ENCODE data around the gene BMPR1A.

Gene BMPR1A

GRCh38 chr10:86802473-86803108, 46.2 kb downstream of the BMPR1A start:
- no peak for DNase-seq (ENCODE audit: low spot score)

GRCh38 chr10:86803156-86803555, 46.7 kb downstream of the BMPR1A start:
- DNase-seq (ENCODE audit: low spot score), result no peak

GRCh38 chr10:86804805-86805204, 48.4 kb downstream of the BMPR1A start:
- no peak for DNase-seq (ENCODE audit: low spot score)

GRCh38 chr10:86813101-86813500, 56.7 kb downstream of the BMPR1A start:
- DNase-seq (ENCODE audit: low spot score), result no peak

DNA sequence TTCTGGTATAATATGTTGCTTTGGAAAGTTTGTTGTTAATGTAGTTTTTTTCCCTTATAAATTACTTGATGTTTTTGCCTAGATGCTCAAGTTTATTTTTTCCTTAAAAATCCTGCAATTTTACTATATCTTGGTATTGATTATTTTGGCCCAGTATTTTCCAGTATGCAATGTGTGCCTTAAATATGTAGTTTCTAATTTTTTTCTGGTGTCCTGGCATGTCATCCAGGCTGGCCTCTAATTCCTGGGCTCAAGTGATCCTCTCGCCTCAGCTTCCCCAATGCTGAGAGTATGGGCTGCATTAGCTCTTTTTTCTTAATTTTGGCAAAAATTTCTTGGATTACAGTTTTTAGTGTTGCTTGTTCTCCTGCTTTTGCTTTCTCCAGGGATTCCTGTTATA, 57.6 kb downstream of the BMPR1A start:
- no peak for DNase-seq (ENCODE audit: low spot score)

GRCh38 chr10:86815035-86815617, 58.7 kb downstream of the BMPR1A start:
- no peak for DNase-seq (ENCODE audit: low spot score)

GRCh38 chr10:86815640-86816039, 59.2 kb downstream of the BMPR1A start:
- DNase-seq (ENCODE audit: low spot score), result no peak

DNA sequence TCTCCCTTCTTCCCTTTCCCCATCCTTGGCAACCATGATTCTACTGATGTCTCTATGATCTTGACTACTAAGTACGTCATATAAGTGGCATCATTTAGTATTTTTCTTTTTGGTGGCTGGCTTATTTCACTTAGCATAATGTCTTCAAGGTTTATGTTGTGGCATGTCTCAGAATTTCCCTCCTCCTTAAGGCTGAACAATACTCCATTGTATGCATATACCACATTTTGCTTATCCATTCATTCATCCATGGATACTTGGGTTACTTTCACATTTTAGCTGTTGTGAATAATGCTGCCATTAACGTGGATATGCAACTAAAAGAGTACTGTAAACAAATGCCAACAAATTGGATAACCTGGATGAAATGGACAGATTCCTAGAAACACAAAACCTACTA, 60.8 kb downstream of the BMPR1A start:
- DNase-seq (ENCODE audit: low spot score), result no peak

DNA sequence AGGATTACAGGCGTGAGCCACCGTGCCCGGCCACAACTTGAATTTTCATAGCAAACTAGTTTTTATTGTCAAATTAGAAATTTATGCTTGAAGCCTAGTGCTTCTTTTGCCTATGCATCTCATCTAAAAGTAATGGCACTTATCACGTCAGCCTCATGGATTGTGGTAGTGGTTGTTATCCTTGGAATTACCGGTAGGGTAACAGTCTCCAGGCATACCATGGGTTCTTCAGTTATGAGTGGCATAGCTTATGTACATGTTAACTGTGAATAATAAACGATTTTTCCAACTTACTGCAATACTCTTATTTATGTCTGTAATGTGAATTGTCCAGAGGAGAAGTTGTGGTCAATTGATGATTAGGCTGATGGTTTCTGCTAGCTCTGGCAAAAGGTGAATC, 63.1 kb downstream of the BMPR1A start:
- no peak for DNase-seq (ENCODE audit: low spot score)

DNA sequence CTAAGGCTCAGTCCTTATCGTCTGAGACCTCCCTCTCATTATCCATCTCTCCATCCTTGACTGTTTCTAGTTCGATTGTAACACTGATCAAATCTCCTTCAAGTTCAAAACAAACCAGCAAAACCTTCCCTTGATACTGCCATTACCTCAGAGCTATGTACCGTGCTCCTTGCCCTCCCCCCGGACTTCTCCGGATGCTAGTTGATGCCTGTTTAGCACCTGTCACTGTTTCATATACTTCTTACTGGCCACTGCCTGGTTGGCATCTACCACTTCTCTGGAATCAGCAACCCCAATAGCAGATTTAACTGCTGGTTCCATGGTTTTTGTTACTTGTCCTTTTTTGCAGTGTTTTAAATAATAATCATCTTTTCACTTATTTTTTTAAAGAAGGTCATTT, 64.1 kb downstream of the BMPR1A start:
- DNase-seq (ENCODE audit: low spot score), result no peak

GRCh38 chr10:86821388-86821999, 65.1 kb downstream of the BMPR1A start:
- no peak for DNase-seq (ENCODE audit: low spot score)

GRCh38 chr10:86823565-86823964, 67.1 kb downstream of the BMPR1A start:
- no peak for DNase-seq (ENCODE audit: low spot score)

DNA sequence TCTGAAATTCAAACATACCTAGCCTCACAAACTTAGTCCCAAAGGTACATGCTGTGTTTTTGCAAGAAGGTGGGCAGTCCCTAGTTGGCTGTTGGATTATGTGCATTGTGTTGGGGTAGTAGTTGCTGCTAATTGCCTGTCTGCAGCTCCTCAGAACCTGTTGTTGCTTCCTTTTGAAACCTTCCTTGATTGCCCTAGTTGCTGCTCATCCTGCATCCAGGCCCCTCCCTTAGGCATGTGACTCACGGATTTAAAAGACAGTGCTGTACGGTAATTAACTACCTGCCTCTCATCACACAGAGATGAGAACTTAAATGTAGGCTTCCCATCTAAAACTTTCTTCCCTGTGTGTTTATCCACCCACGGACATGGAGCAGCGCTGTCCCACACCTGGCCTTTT, 67.7 kb downstream of the BMPR1A start:
- no peak for DNase-seq (ENCODE audit: low spot score)

GRCh38 chr10:86825366-86825765, 68.9 kb downstream of the BMPR1A start:
- no peak for DNase-seq (ENCODE audit: low spot score)

- no peak for DNase-seq (ENCODE audit: low spot score)
These were observed 71.2 kb downstream of the BMPR1A start for GRCh38 chr10:86827639-86828038.

- no peak for DNase-seq (ENCODE audit: low spot score)
These were observed 71.7 kb downstream of the BMPR1A start for GRCh38 chr10:86828145-86828544.

DNA sequence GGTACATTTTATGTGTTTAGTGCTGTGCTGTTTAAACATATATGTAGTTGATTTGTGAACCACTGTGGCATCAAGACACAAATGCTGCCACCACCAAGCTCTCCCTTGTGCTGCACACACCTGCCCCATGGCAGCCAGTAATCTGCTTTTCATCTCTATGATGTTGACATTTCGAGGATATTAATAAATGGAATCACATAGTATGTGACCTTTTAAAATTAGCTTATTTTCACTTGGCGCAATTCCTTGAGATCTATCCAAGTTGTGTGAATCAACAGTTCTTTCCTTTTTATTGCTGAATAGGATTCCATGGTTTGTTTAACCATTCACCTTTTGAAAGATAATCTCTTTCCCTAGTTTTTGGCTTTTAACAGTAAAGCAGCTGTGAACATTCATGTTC, 73.1 kb downstream of the BMPR1A start:
- DNase-seq (ENCODE audit: low spot score), result no peak

GRCh38 chr10:86830043-86830591, 73.7 kb downstream of the BMPR1A start:
- no peak for DNase-seq (ENCODE audit: low spot score)

DNA sequence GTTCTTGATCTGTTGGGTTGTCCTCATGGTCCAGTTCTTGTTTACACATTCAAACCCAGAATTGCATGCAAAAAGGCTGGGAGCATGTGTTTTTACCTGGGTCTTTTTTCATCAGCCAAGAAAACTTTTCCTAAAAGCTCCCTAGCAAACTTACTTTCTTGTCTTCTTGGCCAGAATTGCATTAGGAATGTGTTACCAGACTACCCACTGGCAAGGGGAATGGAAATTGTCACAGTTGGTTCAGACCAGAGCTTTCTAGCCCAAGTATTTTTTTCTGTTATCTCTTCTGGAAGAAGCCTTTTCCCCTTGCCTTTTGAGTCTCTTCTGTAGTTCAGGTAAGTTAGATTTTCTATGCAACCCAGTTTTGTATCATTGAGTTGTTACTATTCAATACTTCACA, 77.5 kb downstream of the BMPR1A start:
- no peak for DNase-seq (ENCODE audit: low spot score)

- no peak for DNase-seq (ENCODE audit: low spot score)
These were observed 79.6 kb downstream of the BMPR1A start for GRCh38 chr10:86836044-86836443.

- DNase-seq (ENCODE audit: low spot score), result no peak
These were observed 81.2 kb downstream of the BMPR1A start for GRCh38 chr10:86837663-86838062.

DNA sequence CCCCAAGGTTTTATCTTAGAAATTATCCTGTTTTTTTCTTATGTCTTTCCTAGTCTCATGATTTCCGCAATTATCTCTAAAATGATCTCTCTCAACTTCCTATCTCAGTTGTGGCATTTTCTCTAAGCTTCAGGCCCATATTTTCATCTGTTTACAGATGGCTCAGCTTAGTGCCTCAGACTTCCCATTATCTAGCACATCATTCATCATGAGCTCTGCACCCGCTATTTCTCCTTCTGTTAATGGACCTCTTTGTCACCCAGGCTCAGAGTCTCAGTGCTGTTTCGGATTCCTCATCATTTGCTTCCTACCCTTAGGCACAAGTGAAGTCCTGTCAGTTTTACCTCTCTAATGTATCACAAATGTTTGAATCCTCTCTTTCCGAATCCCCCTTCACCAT, 84.1 kb downstream of the BMPR1A start:
- no peak for DNase-seq (ENCODE audit: low spot score)

DNA sequence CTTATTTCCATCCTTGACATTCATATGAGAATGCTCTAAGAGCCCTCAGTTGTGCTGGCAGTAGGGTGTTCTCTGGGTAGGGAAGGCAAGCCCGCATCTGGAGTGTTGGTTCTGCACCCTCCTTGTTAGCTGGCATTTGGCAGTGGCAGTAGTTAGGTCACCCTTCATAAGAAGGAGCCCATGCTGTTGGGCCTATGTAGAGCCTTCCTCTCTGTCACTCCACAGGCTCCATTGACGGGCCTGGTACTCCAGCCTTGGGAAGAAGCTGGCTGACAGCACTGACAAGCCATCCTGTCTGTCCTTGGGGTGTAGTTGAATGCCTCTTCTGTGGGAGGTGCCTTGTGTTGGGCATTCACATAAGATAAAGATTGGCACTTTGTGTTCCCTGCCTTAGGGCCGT, 89.7 kb downstream of the BMPR1A start:
- no peak for DNase-seq (ENCODE audit: low spot score)

DNA sequence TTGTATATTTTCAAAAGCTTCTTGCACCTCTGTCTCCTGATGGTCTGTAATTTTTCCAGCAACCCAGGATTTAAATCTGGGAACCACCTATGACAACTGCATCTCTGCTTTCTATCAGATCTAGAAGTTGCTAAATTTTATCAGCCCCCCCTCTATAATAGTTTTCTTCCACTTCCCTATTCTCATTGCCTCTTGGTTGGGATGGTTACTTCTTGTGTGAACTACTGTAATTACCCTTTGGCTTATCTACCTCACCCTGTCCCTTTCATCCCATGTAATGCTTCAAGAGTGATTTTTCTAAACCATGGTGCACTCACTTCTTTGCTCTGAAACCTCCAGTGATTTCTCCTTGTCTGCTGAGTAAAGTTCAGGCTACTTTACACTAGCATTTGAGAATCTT, 92.3 kb downstream of the BMPR1A start:
- no peak for DNase-seq (ENCODE audit: low spot score)

Data from hematopoietic multipotent progenitor cell treated with erythropoietin and hydrocortisone succinate and interleukin-3 and kit ligand, for 17 days (in vitro differentiated cells).